Measurements from ENCODE around the gene ZER1. TPM values are rescaled to one million over a fixed set of nuclear protein-coding genes. Genes with fewer than 3 reads are reported as not detected.

Gene ZER1
- total and polyA plus RNA-seq, 2 of the 8 experiments (the other 6 are each of a cell fraction or from before 2014, with no cell fraction given) = 20.5 to 26.6 TPM

- TF ChIP-seq HDAC2 (IDR thresholded peaks at IDR 0.05; ENCODE audit: borderline replicate concordance in 1 of 2, low read depth in 2 of 2, low read length in 2 of 2) = peak in 1 of 2 experiments; percentile 100; a peak in 2 of 4 replicates
- peak; percentile 66; the same call in 1 of the 2 replicates for TF ChIP-seq MAX (IDR thresholded peaks at IDR 0.05)
- no peak for TF ChIP-seq YY1 (IDR thresholded peaks at IDR 0.05; ENCODE audit: low read depth, low read length)
- no peak for TF ChIP-seq POU5F1 (IDR thresholded peaks at IDR 0.05; ENCODE audit: low read depth, low read length)
- TF ChIP-seq BRCA1 (IDR thresholded peaks at IDR 0.05; ENCODE audit: low read depth, low read length) = no peak
- no peak for TF ChIP-seq SIRT6 (IDR thresholded peaks at IDR 0.05; ENCODE audit: low read length)
- TF ChIP-seq SRF (IDR thresholded peaks at IDR 0.05; ENCODE audit: low read depth, low read length) = no peak
- peak; percentile 48; the same call in 1 of the 2 replicates for TF ChIP-seq E2F6 (IDR thresholded peaks at IDR 0.05)
- TF ChIP-seq POLR2A (IDR thresholded peaks at IDR 0.05; ENCODE audit: control extremely low read depth in 1 of 2, low read depth in 2 of 2, low read length in 2 of 2) = peak; percentile 62 to 94
- peak; percentile 80; the same call in 1 of the 2 replicates for TF ChIP-seq SP1 (IDR thresholded peaks at IDR 0.05; ENCODE audit: low read depth, low read length)
- peak; percentile 14; the same call in 1 of the 2 replicates for TF ChIP-seq TBP (IDR thresholded peaks at IDR 0.05; ENCODE audit: low read depth, low read length)
- no peak for TF ChIP-seq BCL11A (IDR thresholded peaks at IDR 0.05; ENCODE audit: low read depth in 2 of 2, low read length in 2 of 2)
- peak; percentile 57 for TF ChIP-seq TAF7 (optimal IDR thresholded peaks at IDR 0.05; ENCODE audit: borderline replicate concordance, low read depth, low read length)
- TF ChIP-seq NANOG (IDR thresholded peaks at IDR 0.05; ENCODE audit: insufficient read depth, low read depth, low read length, poor library complexity, severe bottlenecking) = no peak
- no peak for TF ChIP-seq JUND (IDR thresholded peaks at IDR 0.05; ENCODE audit: low read length)
- TF ChIP-seq SP2 (IDR thresholded peaks at IDR 0.05; ENCODE audit: low read length) = peak; percentile 24; the same call in 1 of the 2 replicates
- TF ChIP-seq CEBPB (IDR thresholded peaks at IDR 0.05; ENCODE audit: low read depth, low read length) = no peak
- no peak for TF ChIP-seq FOSL1 (IDR thresholded peaks at IDR 0.05; ENCODE audit: insufficient read depth, low read depth, low read length)
- TF ChIP-seq PHF8 (conservative IDR thresholded peaks at IDR 0.05; ENCODE audit: low read depth, low read length) = peak; percentile 90
- no peak for TF ChIP-seq CTBP2 (IDR thresholded peaks at IDR 0.05; ENCODE audit: borderline replicate concordance, insufficient read depth, insufficient read length, low read length)
- TF ChIP-seq KDM4A (IDR thresholded peaks at IDR 0.05; ENCODE audit: low read depth, low read length, severe bottlenecking) = peak; percentile 81
- peak; percentile 92 for TF ChIP-seq NRF1 (IDR thresholded peaks at IDR 0.05; ENCODE audit: low read depth, low read length)
- no peak for TF ChIP-seq EP300 (IDR thresholded peaks at IDR 0.05; ENCODE audit: borderline replicate concordance in 1 of 2, low read depth in 2 of 2, low read length in 2 of 2)
Observed at GRCh38 chr9:128723866-128724743, 47.6 kb downstream of the ZER1 start, which contains the start of gene ZDHHC12 (continued).
